ENCODE results near the gene CPAMD8.
A peak's percentile ranks its signal among the peaks of the same experiment; 100 is the strongest.

The CPAMD8 gene

GRCh38 chr19:16897029-16897855 lies 129.4 kb downstream of the CPAMD8 start:
- no peaks in the 10 kb centered on the region for H3K36me3 ChIP-seq
- peak overlapping the region; percentile 48 for H3K4me3 ChIP-seq (ENCODE audit: low read depth, low read length)
- no peaks in the 10 kb centered on the region for H3K9me3 ChIP-seq
- H3K27me3 ChIP-seq, result no peaks in the 10 kb centered on the region
- no peak for TF ChIP-seq CTCF (IDR thresholded peaks at IDR 0.05; ENCODE audit: low read depth, low read length)
- peaks cover 6% of the 10 kb centered on the region; the same call in 1 of the 2 replicates for H3K4me1 ChIP-seq
- DNase-seq, result peak; percentile 96

- DNase-seq, result no peak
- no peaks in the 10 kb centered on the region for H3K27me3 ChIP-seq
- peak overlapping the region; percentile 39 for H3K4me3 ChIP-seq (ENCODE audit: low read depth, low read length)
- no peak for TF ChIP-seq CTCF (IDR thresholded peaks at IDR 0.05; ENCODE audit: low read depth, low read length)
- H3K36me3 ChIP-seq, result no peaks in the 10 kb centered on the region
- no peaks in the 10 kb centered on the region for H3K9me3 ChIP-seq
- H3K4me1 ChIP-seq, result peaks cover 6% of the 10 kb centered on the region; the same call in 1 of the 2 replicates
These were observed 130.2 kb downstream of the CPAMD8 start for GRCh38 chr19:16896146-16897028.

DNA sequence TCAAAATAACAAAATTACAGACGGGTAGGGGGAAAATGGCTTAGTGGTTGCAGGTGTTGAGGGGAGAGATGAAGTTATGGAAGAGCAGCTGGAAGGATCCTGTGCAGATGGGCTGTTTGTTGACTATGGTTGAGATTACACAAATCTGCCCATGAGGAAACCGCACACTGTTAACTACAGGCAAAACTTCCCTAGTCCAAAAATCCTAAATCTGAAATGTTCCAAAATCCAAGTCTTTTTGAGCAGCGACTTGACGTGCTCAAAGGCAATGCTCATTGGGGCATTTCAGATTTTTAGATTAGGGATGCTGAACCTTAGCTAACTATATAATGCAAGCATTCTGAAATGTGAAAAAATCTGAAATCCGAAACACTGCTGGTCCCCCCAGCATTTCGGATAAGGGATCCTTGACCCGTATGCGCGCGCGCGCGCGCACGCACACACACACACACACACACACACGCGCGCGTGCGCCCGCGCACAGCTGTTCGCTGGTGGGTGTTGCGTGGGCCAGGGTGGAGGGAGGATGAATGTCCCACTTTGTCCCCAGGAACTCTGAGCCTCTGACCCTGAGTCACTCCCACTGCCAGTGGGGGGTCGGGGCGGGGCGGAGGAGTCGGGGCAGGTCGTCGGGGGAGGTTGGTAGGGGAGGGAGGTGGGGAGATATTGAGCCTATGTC lies 131.0 kb downstream of the CPAMD8 start:
- no peak for TF ChIP-seq CTCF (IDR thresholded peaks at IDR 0.05; ENCODE audit: low read depth, low read length)
- H3K4me3 ChIP-seq (ENCODE audit: low read depth, low read length), result no peak overlapping the region
- H3K4me1 ChIP-seq, result peaks cover 6% of the 10 kb centered on the region; the same call in 1 of the 2 replicates
- no peak for DNase-seq
- no peaks in the 10 kb centered on the region for H3K27me3 ChIP-seq
- H3K9me3 ChIP-seq, result no peaks in the 10 kb centered on the region
- no peaks in the 10 kb centered on the region for H3K36me3 ChIP-seq

- no peak for TF ChIP-seq CTCF (IDR thresholded peaks at IDR 0.05; ENCODE audit: low read depth, low read length)
- Histone ChIP-seq H3K4me1 (peaks cover 6% of the 10 kb centered on the region; the same call in 1 of the 2 replicates), H3K27me3 (no peaks in the 10 kb centered on the region), H3K4me3 (ENCODE audit: low read depth, low read length) (no peak overlapping the region), H3K9me3 (no peaks in the 10 kb centered on the region), H3K36me3 (no peaks in the 10 kb centered on the region)
- no peak for DNase-seq
These were observed 132.5 kb downstream of the CPAMD8 start for GRCh38 chr19:16894080-16894479.

GRCh38 chr19:16893686-16893989 lies 133.0 kb downstream of the CPAMD8 start:
- no peak for TF ChIP-seq CTCF (IDR thresholded peaks at IDR 0.05; ENCODE audit: low read depth, low read length)
- Histone ChIP-seq H3K36me3 (no peaks in the 10 kb centered on the region), H3K9me3 (no peaks in the 10 kb centered on the region), H3K4me3 (ENCODE audit: low read depth, low read length) (no peak overlapping the region), H3K27me3 (no peaks in the 10 kb centered on the region), H3K4me1 (peaks cover 6% of the 10 kb centered on the region; the same call in 1 of the 2 replicates)
- peak; percentile 40 for DNase-seq
